HL-60 (cell line): ENCODE results near the gene NPEPPS.

ENCODE experiments used
- DNase-seq, 2 experiments: peaks; one replicate each; pipeline ENCODE4 v3.0.0-alpha.2; 2010 to 2020; ENCODE audit warnings: low read depth in 1 of 2, low spot score in 1 of 2
- H3K27ac ChIP-seq: fragments of 250-450 bp; sonication (Bioruptor Pico); replicated peaks from 2 replicates; pipeline ENCODE4 v1.5.1; 2020; ENCODE audit warnings: mild to moderate bottlenecking, moderate library complexity
- H3K27me3 ChIP-seq: fragments of 250-450 bp; sonication (Bioruptor Pico); 2 replicates; pipeline ENCODE4 v1.5.1; 2021; ENCODE audit warnings: mild to moderate bottlenecking, moderate library complexity; ENCODE audit not compliant: insufficient read depth, poor library complexity, severe bottlenecking
- H3K4me3 ChIP-seq: replicated peaks from 2 replicates; pipeline ENCODE4 v1.5.1; 2011; ENCODE audit warnings: mild to moderate bottlenecking, control low read depth, low read length; ENCODE audit not compliant: insufficient read depth
- GABPA ChIP-seq: IDR thresholded peaks from 2 replicates; pipeline ENCODE4 v1.6.1; 2012; ENCODE audit warnings: low read depth
- POLR2AphosphoS5 ChIP-seq: IDR thresholded peaks from 2 replicates; pipeline ENCODE4 v1.6.1; 2012; ENCODE audit warnings: low read depth
- SPI1 ChIP-seq: IDR thresholded peaks from 2 replicates; pipeline ENCODE4 v1.6.1; 2012; ENCODE audit warnings: low read depth, mild to moderate bottlenecking, borderline replicate concordance
- TF ChIP-seq, protein P1 (sequence below): IDR thresholded peaks from one replicate; pipeline ENCODE4 v1.5.1; 2011; ENCODE audit warnings: low read length, control low read depth, inconsistent platforms; ENCODE audit not compliant: insufficient read depth
- TF ChIP-seq, protein P2 (sequence below): IDR thresholded peaks from 2 replicates; pipeline ENCODE4 v1.6.1; 2012; ENCODE audit warnings: low read depth; ENCODE audit not compliant: insufficient replicate concordance

NPEPPS gene

DNA sequence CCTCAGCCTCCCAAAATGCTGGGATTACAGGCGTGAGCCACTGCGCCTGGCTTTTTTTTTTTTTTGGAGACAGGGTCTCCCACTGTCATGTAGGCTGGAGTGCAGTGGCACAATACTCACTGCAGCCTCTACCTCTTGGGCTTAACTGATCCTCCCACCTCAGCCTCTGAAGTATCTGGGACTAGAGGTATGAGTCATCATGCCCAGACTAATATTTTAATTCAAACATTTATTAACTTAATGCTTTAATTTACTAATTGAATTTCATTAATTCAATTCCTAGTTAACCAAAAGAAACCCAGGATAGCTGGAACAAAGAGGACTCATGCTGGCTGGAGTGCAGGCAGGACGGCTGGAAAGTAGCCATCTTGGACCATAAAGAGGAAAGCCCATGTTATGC, 104.8 kb downstream of the NPEPPS start:
- no peak for TF ChIP-seq POLR2AphosphoS5
- TF ChIP-seq, protein P1, sequence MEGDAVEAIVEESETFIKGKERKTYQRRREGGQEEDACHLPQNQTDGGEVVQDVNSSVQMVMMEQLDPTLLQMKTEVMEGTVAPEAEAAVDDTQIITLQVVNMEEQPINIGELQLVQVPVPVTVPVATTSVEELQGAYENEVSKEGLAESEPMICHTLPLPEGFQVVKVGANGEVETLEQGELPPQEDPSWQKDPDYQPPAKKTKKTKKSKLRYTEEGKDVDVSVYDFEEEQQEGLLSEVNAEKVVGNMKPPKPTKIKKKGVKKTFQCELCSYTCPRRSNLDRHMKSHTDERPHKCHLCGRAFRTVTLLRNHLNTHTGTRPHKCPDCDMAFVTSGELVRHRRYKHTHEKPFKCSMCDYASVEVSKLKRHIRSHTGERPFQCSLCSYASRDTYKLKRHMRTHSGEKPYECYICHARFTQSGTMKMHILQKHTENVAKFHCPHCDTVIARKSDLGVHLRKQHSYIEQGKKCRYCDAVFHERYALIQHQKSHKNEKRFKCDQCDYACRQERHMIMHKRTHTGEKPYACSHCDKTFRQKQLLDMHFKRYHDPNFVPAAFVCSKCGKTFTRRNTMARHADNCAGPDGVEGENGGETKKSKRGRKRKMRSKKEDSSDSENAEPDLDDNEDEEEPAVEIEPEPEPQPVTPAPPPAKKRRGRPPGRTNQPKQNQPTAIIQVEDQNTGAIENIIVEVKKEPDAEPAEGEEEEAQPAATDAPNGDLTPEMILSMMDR = no peak
- TF ChIP-seq, protein P2, sequence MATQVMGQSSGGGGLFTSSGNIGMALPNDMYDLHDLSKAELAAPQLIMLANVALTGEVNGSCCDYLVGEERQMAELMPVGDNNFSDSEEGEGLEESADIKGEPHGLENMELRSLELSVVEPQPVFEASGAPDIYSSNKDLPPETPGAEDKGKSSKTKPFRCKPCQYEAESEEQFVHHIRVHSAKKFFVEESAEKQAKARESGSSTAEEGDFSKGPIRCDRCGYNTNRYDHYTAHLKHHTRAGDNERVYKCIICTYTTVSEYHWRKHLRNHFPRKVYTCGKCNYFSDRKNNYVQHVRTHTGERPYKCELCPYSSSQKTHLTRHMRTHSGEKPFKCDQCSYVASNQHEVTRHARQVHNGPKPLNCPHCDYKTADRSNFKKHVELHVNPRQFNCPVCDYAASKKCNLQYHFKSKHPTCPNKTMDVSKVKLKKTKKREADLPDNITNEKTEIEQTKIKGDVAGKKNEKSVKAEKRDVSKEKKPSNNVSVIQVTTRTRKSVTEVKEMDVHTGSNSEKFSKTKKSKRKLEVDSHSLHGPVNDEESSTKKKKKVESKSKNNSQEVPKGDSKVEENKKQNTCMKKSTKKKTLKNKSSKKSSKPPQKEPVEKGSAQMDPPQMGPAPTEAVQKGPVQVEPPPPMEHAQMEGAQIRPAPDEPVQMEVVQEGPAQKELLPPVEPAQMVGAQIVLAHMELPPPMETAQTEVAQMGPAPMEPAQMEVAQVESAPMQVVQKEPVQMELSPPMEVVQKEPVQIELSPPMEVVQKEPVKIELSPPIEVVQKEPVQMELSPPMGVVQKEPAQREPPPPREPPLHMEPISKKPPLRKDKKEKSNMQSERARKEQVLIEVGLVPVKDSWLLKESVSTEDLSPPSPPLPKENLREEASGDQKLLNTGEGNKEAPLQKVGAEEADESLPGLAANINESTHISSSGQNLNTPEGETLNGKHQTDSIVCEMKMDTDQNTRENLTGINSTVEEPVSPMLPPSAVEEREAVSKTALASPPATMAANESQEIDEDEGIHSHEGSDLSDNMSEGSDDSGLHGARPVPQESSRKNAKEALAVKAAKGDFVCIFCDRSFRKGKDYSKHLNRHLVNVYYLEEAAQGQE = no peak
- no peak for TF ChIP-seq SPI1
- TF ChIP-seq GABPA = no peak
- no peak overlapping the region for H3K27ac ChIP-seq
- H3K27me3 ChIP-seq = no peaks in the 10 kb centered on the region
- DNase-seq = no peak
- H3K4me3 ChIP-seq = no peak overlapping the region

DNA sequence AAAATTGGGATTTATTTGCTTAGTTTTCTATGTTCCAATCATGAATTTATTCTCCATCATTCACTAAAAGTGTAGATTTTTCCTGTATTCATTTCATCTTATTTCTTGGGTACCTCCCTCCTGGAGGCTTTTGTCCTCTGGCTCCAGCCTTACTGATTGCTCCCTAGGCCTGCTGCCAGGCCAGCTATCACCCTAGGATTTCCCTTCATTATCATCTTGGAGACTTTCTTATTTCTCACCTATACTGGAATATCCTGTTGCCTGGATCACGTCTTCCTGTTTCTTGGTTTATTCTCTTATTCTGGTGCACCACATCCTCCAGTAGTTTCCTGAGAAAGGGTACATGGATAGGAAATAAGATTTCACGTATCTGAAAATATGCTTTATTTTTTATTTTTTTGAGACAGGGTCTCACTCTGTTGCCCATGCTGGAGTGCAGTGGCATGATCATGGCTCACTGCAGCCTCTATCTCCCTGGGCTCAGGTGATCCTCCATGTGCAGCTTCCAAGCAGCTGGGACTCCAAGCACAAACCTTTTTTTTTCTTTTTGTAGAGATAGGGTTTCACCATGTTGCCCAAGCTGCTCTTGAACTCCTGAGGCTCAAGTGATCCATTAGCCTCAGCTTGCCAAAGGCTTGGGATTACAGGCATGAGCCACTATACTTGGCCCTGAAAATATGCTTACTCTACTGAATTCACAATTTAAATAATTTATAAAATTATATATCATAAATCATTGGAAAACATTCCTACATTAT, 105.5 kb downstream of the NPEPPS start:
- Histone ChIP-seq H3K27me3 (no peaks in the 10 kb centered on the region), H3K27ac (no peak overlapping the region), H3K4me3 (no peak overlapping the region)
- no peak for DNase-seq
- TF ChIP-seq, protein P1 = no peak
- TF ChIP-seq, protein P2 = no peak
- TF ChIP-seq SPI1 (no peak), POLR2AphosphoS5 (no peak), GABPA (no peak)

DNA sequence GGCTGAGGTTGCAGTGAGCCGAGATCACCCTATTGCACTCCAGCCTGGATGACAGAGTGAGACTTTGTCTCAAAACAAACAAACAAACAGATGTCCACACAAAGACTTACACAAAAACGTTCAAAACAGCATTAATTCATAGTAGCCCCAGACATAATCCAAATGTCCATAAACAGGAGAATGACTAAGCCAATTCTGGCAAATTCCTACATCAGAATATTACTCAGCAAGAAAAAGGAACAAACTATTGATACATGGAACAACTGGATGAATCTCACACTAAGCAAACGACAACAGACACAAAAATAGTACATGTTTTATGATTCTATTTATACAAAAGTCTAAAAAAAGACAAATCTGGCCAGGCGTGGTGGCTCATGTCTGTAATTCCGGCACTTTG, 108.0 kb downstream of the NPEPPS start:
- no peak for DNase-seq
- Histone ChIP-seq H3K4me3 (no peak overlapping the region), H3K27ac (no peak overlapping the region), H3K27me3 (no peaks in the 10 kb centered on the region)
- TF ChIP-seq POLR2AphosphoS5 (no peak), GABPA (no peak), SPI1 (no peak)
- TF ChIP-seq, protein P1 = no peak
- TF ChIP-seq, protein P2 = no peak
